Iris pigment epithelial cell (primary cell): ENCODE data around the gene DMWD.

Source experiments
- DNase-seq: peaks from one replicate; pipeline ENCODE4 v3.0.0-alpha.2; 2011; ENCODE audit warnings: low read depth

DMWD gene, protein sequence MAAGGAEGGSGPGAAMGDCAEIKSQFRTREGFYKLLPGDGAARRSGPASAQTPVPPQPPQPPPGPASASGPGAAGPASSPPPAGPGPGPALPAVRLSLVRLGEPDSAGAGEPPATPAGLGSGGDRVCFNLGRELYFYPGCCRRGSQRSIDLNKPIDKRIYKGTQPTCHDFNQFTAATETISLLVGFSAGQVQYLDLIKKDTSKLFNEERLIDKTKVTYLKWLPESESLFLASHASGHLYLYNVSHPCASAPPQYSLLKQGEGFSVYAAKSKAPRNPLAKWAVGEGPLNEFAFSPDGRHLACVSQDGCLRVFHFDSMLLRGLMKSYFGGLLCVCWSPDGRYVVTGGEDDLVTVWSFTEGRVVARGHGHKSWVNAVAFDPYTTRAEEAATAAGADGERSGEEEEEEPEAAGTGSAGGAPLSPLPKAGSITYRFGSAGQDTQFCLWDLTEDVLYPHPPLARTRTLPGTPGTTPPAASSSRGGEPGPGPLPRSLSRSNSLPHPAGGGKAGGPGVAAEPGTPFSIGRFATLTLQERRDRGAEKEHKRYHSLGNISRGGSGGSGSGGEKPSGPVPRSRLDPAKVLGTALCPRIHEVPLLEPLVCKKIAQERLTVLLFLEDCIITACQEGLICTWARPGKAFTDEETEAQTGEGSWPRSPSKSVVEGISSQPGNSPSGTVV

GRCh38 chr19:45792470-45793177 lies at the start of gene DMWD:
TSS of gene DMWD (minus strand) at chr19:45792845. CDS start at chr19:45792756, 89 bp downstream.
- peak; percentile 97 for DNase-seq

DNA sequence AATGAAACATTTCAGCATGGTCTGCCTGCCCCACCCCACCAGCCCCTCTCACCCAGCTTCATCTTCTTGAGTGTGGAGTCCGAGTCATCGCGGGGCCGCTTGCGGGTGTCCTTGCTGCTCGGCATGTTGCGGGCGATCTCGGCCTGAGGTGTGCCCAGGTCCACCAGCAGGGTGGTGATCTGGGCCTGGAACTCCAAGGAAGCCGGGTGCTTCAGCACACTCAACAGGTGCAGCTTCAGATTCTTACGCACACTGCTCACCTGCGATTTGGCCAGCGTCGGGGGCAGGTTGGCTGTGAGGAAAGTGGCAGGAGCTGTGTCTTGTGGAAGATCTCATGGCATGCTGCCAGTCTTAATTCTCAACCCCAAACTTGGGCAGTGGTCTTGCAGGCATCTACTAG lies 49.6 kb upstream of the DMWD start:
- no peak for DNase-seq

DNA sequence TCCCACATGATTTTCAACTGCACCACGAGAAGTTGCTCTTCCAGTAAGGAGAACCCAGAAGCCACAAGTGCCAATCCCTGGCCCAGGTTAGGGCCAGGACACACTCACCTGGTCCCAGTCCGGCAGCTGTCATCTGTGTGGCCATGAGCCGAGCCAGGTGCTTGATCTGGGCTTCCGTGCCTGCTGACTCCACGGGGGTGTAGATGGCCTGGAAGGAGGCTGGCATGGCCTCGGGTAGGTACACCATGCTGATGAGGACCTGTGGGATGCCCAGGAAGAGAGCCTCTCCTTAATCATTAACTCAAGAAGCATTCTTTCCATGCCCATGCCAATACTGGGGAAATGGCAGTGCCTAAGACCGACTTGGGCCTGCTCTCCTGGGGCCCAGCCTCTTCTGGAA lies 42.3 kb upstream of the DMWD start:
- DNase-seq = no peak

- no peak for DNase-seq
Measured at GRCh38 chr19:45828945-45829344, 36.3 kb upstream of the DMWD start.

DNA sequence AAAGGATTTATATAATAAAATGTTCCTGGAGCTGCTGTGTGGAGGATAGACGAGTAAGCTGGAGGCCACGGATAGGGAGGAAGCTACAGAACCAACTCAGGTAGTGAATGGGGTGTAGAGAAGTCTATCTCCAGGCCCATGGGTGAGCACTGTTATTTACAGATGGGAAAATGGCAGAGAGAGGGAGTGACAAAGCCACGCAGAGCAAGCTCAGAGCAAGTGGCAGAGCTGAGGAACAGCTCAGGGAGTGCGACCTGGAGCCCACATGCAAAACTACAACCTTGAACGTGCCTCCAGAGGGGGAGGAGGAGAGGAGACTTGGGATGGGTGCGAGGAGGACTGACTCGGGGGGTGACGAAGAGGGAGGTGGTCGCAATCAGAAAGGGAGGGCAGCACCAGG lies 35.9 kb upstream of the DMWD start:
- DNase-seq = no peak

DNA sequence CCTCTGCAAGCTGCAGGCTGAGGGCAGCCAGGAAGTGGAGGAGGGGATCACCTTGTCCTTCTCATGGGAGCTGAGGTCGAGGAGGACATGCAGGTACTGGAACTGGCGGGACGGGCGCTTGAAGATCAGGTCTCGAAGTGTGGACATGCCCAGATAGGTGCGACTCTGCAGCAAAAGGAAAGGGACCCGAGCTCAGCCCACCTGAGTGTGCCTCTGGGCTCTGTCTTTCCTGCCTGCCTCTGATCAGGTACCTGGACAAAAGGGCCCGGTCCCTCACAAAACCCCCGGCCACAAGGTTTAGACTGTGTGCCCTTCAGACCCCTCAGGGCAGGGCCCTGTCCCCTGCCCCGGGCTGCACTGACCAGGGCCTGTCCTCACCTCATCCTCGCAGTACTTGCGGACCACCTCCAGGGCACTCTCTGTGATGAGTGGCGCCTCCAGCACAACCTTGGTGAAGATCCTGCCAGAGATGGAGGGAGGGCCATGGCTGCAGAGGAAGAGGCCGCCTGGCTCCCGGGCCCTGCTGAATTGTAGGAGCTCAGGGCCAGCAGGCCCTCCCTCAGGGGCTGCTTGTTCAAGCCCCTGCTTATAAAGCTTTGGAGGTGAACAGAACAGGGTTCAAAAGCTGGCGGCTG lies 34.9 kb upstream of the DMWD start:
- no peak for DNase-seq

DNA sequence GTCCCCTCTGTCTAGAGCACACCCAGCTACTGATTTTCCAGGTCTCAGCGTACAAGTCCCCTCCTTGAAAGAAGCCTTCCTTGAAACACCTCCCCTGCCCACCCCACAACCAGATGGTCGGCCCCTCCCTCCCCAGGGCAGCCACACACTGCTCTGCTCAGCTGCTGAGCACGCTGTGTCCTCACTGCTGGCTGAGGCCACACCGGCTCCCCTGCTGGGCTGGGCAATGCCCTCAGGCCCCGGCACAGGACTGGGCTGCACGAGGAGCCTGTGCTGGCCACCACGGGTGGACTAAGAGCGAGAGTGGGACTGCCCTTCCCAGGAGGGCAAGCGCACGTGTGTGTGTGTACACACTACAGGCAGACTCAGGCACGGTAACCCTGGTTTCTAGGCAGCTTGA lies 34.3 kb upstream of the DMWD start:
- no peak for DNase-seq

DNA sequence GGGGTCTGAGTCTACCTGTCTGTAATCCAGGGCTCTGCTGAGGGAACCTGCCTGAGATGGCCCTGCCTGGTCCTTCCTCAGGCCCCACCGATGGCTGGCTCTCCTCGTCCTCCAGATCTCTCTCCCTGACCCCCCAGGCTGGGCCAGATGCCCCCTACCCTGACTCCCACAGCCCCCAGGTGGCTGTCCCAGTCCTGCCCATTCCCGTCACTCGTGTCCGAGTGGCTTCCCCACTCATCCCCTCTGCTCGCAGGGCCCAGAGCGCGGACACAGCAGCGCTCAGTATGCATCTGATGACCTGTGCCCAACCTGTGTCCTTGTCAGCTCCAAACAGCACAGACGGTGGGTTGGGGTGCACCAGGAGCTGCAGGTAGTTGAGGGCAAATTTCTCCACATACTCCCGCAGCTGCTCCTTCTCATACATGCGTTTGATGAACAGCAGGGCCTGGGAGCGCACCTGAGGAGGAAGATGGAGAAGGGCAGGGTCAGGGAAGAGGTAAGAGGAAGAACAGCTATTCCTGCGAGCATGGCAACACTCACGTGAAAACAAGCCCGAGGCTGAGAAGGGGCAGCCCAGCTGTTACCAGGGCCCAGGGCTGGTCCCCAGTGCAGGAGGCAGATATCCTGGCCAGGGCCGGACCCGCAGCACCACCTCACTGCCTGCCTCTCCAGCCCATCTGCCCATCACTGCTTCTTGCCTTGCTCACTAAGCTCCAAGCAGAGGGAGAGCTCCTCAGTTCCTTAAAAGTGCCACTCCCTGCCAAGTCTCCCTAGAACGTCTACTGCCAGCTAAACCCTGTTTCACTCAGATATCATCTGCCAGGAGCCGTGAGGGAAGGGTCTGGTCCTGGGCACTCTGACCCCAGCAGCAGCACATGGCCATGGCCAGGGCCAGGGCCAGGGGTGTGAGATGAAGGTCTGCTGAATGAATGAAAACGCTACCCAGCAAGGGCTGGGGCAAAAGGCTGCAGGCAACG lies 33.6 kb upstream of the DMWD start:
- DNase-seq = no peak

DNA sequence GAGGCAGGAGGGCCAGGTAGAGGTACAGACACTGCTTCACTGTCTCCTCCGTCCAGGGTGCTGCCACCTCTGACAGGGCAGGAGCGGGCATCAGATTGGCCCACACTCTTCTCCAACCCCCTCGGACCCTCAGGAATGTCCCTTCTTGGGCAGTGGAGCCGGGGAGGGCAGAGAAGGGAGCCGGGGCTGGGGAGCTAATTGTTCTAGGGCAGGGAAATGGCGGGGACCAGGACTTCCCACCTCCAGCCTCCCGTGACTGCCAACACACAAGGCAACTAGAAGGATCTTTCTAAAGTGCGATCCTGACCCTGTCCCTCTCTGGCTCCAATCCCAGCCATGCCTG lies 32.6 kb upstream of the DMWD start:
- DNase-seq = no peak

DNA sequence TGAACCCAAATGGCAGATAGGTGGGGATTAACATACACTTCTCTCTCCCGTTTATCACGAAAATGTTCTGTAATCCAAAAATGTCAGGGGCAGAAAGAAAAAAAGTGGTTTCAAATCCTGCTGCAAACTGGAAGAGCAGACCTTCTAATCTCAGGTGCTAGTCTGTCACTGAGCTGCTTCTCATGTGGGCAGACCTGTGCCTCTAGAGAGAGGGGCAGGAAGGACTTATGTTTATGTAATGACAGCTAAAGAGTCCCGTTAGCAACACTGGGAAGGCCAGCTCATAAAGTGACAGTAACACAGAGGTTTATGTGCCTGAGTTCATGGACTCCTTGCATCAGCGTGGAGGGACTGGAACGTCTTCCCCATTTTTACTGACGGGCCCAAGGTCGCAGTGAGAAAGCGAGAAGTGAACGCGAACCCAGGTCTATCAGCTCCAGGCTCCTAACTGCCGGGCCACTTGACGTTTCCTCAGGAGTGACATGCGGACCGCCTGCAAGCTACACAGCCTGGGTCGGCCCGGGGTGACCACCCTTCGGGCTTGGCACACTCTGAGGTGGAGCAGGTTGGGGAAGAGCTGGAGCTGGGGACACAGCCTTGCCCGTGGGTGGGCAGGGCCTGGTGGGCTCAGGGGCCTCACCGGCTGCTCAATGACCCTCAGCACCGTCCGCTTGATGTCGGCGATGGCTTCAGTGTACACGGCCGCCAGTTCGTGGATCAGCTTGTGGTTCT lies 32.1 kb upstream of the DMWD start:
- no peak for DNase-seq

DNA sequence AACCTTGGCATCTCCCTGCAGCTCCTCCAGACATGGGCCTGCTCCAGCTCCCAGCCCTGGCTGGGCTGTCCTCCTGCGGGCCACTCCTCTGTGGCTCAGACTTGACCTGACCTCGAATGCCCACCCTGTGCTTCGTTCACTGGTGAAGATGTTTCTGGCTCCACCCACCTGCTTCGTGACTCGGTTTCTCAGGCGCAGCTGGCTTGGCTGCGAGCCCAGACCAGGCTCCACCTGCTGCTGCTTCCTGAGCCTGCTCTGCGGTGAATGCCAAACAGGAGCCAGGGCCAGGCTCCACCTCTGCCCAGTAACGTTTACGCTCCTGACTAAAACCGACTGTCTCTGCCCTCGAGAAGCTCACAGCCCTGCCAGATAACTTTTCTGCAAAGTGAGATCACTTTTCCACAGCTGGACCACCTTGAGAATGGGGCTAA lies 31.4 kb upstream of the DMWD start:
- no peak for DNase-seq

- no peak for DNase-seq
Measured at GRCh38 chr19:45823182-45823581, 30.5 kb upstream of the DMWD start.

GRCh38 chr19:45822716-45823115 lies 30.1 kb upstream of the DMWD start:
- DNase-seq = no peak

- DNase-seq = no peak
Measured at GRCh38 chr19:45821570-45821969, 28.9 kb upstream of the DMWD start.

DNA sequence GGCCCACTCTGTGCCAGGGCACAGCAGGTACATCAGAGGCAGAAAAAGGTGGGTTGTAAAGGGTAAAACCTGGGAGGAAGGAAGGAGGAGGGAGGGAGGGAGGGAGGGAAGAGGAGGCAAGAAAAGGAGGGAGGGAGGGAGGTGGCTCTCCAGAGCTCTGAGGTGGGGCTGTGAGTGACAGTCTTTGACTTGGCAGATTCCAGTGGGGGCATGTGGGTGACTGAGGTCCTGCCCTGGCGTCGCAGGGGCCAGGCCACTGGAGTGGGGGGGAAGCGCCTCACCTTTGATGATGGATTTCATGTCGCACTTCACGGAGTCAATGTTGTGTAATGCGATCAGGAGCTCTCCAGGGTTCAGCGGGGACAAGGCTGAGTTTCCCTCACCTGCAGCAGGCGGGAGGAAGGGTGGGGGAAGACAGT lies 28.5 kb upstream of the DMWD start:
- no peak for DNase-seq

DNA sequence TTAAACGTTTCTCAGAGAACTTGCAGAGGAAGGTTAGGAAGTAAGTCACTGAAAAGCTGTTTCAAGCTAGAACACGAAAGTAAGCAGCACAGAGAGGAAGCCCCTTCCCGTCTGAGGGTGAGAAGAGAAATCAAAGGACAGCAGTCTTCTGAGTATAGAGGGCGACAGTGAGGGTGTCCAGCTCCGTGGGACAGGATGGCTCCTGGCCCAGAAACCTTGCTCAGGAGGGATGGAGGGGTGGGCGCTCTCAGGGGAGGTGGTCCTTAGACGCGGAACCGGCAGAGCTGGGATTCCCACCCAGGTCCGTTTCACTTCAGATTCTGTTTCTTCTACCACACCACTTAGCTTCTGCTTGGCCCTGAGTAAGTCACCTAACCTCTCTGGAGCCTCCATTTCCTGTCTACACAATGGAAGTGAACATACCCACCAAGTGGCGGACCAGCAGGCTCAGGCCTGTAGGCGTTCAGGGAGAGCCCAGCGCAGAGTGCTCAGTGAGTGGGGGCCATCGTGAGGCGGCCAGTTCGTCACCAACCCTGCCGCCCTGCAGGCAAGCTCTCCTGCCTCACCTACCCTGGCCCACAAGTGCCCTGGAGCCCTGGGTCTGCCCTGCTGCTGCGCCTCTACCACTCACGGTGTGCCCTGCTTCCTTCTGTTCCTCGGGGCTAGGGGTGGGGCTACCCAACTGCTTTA lies 27.9 kb upstream of the DMWD start:
- DNase-seq = no peak

DNA sequence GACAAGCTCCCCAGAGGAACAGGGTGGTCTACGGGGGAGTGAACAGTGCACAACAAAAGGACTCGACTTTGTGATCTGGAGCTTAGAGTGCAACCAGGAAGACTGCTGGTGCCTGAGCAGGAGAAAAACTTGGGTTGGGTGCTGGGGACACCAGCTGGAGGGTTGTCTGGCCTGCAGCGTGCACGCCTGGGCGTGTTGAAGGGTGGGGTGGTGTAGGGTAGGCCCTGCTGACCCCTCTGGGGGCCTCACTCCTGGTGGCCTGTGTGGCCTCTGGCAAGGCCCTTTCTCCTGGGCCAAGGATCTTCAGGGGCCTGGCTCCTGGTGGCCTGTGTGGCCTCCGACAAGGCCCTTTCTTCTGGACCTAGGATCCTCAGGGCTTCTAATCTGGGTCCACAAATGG lies 27.1 kb upstream of the DMWD start:
- no peak for DNase-seq

GRCh38 chr19:45817725-45818301 lies 25.2 kb upstream of the DMWD start:
- DNase-seq = no peak

GRCh38 chr19:45817010-45817724 lies 24.5 kb upstream of the DMWD start:
- DNase-seq = peak; percentile 88
